GM19455 (cell line): Measurements from ENCODE around the gene LBH.

Experiments
- ATAC-seq: cut with Tn5 transposase; IDR thresholded peaks from one replicate; pipeline ENCODE4 v1.9.1; 2021; ENCODE audit not compliant: unreplicated experiment

Gene LBH

GRCh38 chr2:30300456-30301221, 69.3 kb downstream of the LBH start:
- no peak for ATAC-seq

DNA sequence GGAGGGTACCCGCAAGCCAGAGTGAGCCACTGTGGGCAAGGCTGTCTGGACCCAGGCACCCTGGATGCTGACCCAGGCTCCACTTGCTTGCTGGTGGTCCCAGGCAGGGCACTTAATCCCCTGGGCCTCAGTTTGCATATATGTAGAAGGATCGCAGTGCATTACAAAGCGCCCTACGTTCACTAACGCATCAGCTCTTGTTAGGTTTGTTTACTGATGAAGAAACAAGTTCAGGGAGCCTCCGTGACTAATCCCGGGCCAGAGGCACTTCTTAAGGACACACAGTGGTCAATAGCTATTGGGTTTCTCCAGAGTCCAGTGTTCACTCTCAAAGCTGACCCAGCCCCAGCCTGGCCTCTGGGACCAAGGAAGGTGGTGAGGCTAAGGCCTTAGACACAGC, 70.2 kb downstream of the LBH start:
- no peak for ATAC-seq

- ATAC-seq, result no peak
Measured at GRCh38 chr2:30302566-30302965, 71.2 kb downstream of the LBH start.

DNA sequence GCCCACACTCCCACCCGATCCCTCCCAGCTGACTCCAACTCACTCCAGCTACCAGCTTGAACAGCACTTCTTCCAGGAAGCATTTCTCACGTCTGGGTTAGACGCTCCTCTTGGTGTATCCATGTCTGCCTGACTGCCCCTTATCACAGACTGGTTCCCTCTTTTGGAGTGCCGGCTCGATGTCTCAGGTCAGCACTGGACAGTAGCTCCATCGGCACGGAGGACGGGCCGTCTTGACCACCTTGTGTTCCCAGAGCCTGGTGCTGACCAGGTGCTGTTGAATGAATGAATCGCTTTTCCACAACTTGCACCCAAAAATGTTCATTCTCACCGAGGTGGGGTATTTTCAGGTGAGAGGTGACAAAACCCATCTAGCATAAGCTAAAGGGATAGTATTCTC, 71.8 kb downstream of the LBH start:
- ATAC-seq, result no peak

GRCh38 chr2:30305235-30305634, 73.9 kb downstream of the LBH start:
- no peak for ATAC-seq

GRCh38 chr2:30306522-30306921, 75.2 kb downstream of the LBH start:
- ATAC-seq, result no peak

DNA sequence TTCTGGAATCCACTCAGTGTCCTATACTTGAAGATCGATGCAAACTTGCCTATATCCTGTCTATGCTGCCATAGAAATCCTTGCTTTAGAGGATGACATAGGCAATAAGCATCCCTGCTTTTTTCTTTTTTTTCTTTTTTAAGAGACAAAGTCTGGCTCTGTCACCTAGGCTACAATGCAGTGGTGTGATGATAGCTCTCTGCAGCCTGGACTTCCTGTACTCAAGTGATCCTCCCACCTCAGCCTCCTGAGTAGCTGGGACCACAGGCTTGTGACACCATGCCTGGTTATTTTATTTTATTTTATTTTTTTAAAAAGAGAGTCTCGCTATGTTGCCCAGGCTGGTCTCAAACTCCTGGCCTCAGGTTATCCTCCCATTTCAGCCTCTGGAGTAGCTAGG, 76.9 kb downstream of the LBH start:
- no peak for ATAC-seq
